Lower leg skin (tissue), 4 donors: ENCODE measurements around the gene EMP2. TPM values are rescaled to one million over a fixed set of nuclear protein-coding genes. Genes with fewer than 3 reads are reported as not detected.

Experiments used
- DNase-seq, 2 donors: peaks; one replicate each; pipeline ENCODE4 v3.0.0-alpha.2; 2019; ENCODE audit warnings: low spot score in 2 of 2
- H3K4me3 ChIP-seq: fragments of 200-600 bp; sonication (generic); 2 replicates; pipeline ENCODE4 v1.5.1; 2017; ENCODE audit warnings: mild to moderate bottlenecking, low read depth; ENCODE audit not compliant: poor library complexity, severe bottlenecking
- CTCF ChIP-seq, 3 donors: fragments of 450-650 bp; IDR thresholded peaks; one replicate each; pipeline ENCODE4 v1.5.1; 2016; ENCODE audit warnings: antibody characterized with exemption in 3 of 3, mild to moderate bottlenecking in 3 of 3, moderate library complexity in 2 of 3
- POLR2A ChIP-seq, 2 donors: fragments of 450-650 bp; IDR thresholded peaks; one replicate each; pipeline ENCODE4 v1.6.1; 2016 to 2017; ENCODE audit warnings: antibody characterized with exemption in 2 of 2, mild to moderate bottlenecking in 1 of 2, moderate library complexity in 1 of 2
- WGBS, 2 donors: methylation state at CpG; one replicate each; pipeline ENCODE4 v1.1.5; 2018; 5-methylcytosine and 5-hydroxymethylcytosine counted together
- intact Hi-C: fragments of 100-400 bp; cut with DNase I; formaldehyde crosslinking; loops from one replicate; pipeline ENCODE4 v1.15.0; 2023; ENCODE audit warnings: low total_unique reads
- total RNA-seq, 4 donors: library from RNA; depleted of rRNA; stranded (reverse); fragments of >200 nt; gene quantifications; one replicate each; pipeline ENCODE4 v1.1.0, GENCODE V29; 2016

Gene EMP2
- total RNA-seq, 4 donors from 2014 or later = 74.1 to 167 (median 104) TPM

DNA sequence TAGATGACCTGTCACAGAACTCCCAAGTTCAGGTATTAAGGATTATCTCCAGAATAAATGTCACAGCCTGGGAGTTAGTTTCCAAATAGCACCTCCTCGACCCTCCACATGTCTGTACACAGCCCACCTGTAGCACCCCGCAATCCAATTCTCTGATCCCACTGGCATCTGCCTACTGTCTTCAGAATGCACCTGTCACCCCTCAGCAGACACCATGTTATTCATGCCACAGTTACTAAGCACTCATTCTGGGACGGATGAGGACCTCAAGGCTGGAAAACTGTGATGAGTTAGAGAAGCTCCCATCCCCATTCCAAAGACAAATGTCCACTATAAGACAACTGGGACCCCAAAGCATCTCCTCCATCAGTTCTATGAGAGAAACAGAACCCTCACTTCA lies 7.8 kb downstream of the EMP2 start:
- H3K4me3 ChIP-seq = no peak overlapping the region
- DNase-seq = no peak
- intact Hi-C loops = no loop called here
- TF ChIP-seq CTCF (IDR thresholded peaks at IDR 0.05) = no peak
- no peak for TF ChIP-seq POLR2A (IDR thresholded peaks at IDR 0.05)
- WGBS, 2 donors = 83 to 89% methylated on average over 3 of the region's 3 CpGs

GRCh38 chr16:10571354-10571753 lies 9.0 kb downstream of the EMP2 start:
- TF ChIP-seq POLR2A (IDR thresholded peaks at IDR 0.05) (no peak), CTCF (IDR thresholded peaks at IDR 0.05) (no peak)
- DNase-seq = no peak
- no peak overlapping the region for H3K4me3 ChIP-seq
- intact Hi-C loops = no loop called here
- WGBS, 2 donors = 75 to 83% methylated on average over 5 of the region's 5 CpGs

DNA sequence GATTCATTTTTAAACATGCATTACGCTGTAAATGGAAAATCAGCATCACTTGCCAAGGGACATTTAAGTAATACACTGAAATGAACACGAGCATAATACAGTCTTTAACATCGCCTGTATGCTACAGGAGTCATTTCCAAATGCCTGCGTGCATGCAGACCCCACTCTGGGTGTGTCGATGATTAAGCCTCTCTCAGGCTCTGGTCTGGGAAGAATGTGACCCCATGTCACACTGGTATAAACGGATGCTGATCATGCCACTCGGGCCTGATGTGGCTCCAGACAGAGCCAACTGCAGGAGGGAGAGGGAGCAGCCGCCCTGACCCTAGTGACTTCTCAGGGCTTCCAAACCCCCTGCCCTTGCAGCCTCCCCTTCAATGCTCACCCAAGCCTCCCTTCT lies 10.8 kb downstream of the EMP2 start:
- H3K4me3 ChIP-seq = no peak overlapping the region
- TF ChIP-seq POLR2A (IDR thresholded peaks at IDR 0.05) = no peak
- no peak for TF ChIP-seq CTCF (IDR thresholded peaks at IDR 0.05)
- WGBS, 2 donors = 70 to 72% methylated on average over 8 of the region's 8 CpGs
- DNase-seq = no peak
- intact Hi-C loops = no loop called here

GRCh38 chr16:10566613-10567012 lies 13.8 kb downstream of the EMP2 start:
- no peak for DNase-seq
- WGBS, 2 donors = 86 to 94% methylated on average over 6 of the region's 6 CpGs
- intact Hi-C loops = no loop called here
- TF ChIP-seq POLR2A (IDR thresholded peaks at IDR 0.05) = no peak
- TF ChIP-seq CTCF (IDR thresholded peaks at IDR 0.05) = no peak
- no peak overlapping the region for H3K4me3 ChIP-seq

- H3K4me3 ChIP-seq = no peak overlapping the region
- no peak for DNase-seq
- no peak for TF ChIP-seq POLR2A (IDR thresholded peaks at IDR 0.05)
- TF ChIP-seq CTCF (IDR thresholded peaks at IDR 0.05) = no peak
- intact Hi-C loops = no loop called here
- 78 to 81% methylated on average over 5 of the region's 5 CpGs for WGBS, 2 donors
These were observed 15.2 kb downstream of the EMP2 start for GRCh38 chr16:10565167-10565566.

DNA sequence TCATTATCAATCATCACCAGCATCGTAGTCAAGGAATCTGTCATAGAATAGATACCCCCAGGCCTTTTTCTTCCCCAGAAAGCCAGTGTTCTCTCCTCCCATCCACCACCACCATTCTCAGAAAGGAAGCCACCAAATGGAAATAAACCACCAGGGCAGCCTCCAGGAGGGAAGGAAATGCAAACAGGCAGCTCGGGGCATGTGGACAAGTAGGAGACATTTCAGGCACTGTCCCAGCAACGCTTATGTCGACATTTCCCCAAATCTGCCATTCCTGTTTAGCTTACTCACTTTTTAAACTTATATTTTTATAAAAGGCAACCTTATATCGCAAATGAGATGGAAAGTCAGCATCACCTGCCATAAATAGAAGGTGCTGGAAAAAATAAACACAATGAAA lies 15.8 kb downstream of the EMP2 start:
- TF ChIP-seq CTCF (IDR thresholded peaks at IDR 0.05) (no peak), POLR2A (IDR thresholded peaks at IDR 0.05) (no peak)
- intact Hi-C loops = no loop called here
- DNase-seq = no peak
- WGBS, 2 donors = 69 to 71% methylated on average over 5 of the region's 5 CpGs
- H3K4me3 ChIP-seq = no peak overlapping the region
